Measurements from ENCODE around the gene RBL2. TPM values are rescaled to one million over a fixed set of nuclear protein-coding genes. Genes with fewer than 3 reads are reported as not detected.
A peak's percentile ranks its signal among the peaks of the same experiment; 100 is the strongest.

Gene RBL2
- total and polyA plus RNA-seq, 2 of the 13 experiments (the other 11 are each of a cell fraction or from before 2014, with no cell fraction given), result 41.2 to 60.9 TPM

- no peak for TF ChIP-seq ZNF513 (CRISPR knock-in tag; conservative IDR thresholded peaks at IDR 0.05)
- TF ChIP-seq ELF3 (CRISPR knock-in tag; IDR thresholded peaks at IDR 0.05), result no peak
- no peak; a peak in 1 of 4 replicates for TF ChIP-seq ATF4 (CRISPR knock-in tag; IDR thresholded peaks at IDR 0.05)
- TF ChIP-seq MXD4 (CRISPR knock-in tag; IDR thresholded peaks at IDR 0.05), result no peak; the same call in 1 of the 2 replicates
- TF ChIP-seq GRHL1 (CRISPR knock-in tag; conservative IDR thresholded peaks at IDR 0.05), result no peak
- TF ChIP-seq PAWR (CRISPR knock-in tag; IDR thresholded peaks at IDR 0.05; ENCODE audit: borderline replicate concordance), result peak; percentile 69; the same call in 1 of the 2 replicates
- TF ChIP-seq ZNF83 (CRISPR knock-in tag; IDR thresholded peaks at IDR 0.05; ENCODE audit: borderline replicate concordance), result no peak
- TF ChIP-seq SUZ12 (IDR thresholded peaks at IDR 0.05; ENCODE audit: low read depth, low read length), result no peak
- TF ChIP-seq ATAD3A (CRISPR knock-in tag; IDR thresholded peaks at IDR 0.05), result no peak
- no peak for TF ChIP-seq NFATC3 (CRISPR knock-in tag; IDR thresholded peaks at IDR 0.05)
- no peak for TF ChIP-seq ZNF335 (CRISPR knock-in tag; IDR thresholded peaks at IDR 0.05)
- TF ChIP-seq ZNF496 (CRISPR knock-in tag; IDR thresholded peaks at IDR 0.05; ENCODE audit: insufficient replicate concordance), result no peak
- peak; percentile 58; the same call in 1 of the 2 replicates for TF ChIP-seq ELF4 (CRISPR knock-in tag; IDR thresholded peaks at IDR 0.05; ENCODE audit: borderline replicate concordance)
These were observed 68.3 kb downstream of the RBL2 start, which contains the start of gene AKTIP (continued) for GRCh38 chr16:53502331-53503269.

All from HepG2 (cell line).